ENCODE measurements around the gene HYAL3.

DNA sequence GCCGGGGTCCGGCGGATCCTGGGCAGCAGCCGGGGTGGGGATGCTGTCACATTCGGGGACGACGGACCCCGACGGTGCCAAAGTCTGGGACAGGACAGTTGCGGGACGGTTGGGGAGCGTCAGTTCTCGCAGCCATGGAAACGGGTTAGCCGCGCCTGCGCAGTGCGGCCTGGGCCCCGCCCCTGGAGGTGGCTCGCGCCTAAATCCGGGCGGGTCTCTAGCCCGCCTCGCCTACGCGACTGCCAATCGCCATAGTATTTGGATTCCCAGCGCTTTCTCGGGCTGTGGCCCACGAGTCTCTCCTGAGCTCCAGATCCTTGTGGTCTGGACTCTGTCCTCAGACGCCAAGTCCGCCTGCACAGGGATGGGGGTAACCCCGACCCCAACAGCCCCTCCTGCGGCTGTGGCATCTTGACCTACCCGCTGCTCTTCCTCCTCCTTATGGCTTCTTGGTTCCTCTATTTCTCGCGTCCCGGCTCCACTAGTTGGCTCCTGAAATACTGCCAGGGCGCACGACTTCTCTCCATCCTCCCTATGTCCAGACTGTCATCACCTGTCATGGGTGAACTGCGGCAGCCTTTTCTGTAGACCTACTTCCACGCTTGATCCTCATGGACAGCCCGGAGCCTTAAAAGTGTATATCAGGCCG is 46.5 kb upstream of the HYAL3 start, which contains the start of gene ZMYND10:
- no peak for TF ChIP-seq EZH2 (IDR thresholded peaks at IDR 0.05)
- peak; percentile 33; the same call in 1 of the 2 replicates for TF ChIP-seq POLR2AphosphoS5 (IDR thresholded peaks at IDR 0.05; ENCODE audit: borderline replicate concordance, low read depth, low read length)
